Skin epidermis (tissue), 12 donors: ENCODE results near the gene TMEM229B.

Source experiments
- H3K27ac ChIP-seq, 21 experiments: fragments of 200-600 bp; sonication (generic) in 11 of 21; one replicate each; pipeline ENCODE4 v1.5.0; 2020; ENCODE audit warnings: mild to moderate bottlenecking in 3 of 21, inconsistent platforms in 2 of 21, moderate library complexity in 2 of 21
- H3K4me3 ChIP-seq, 7 experiments: fragments of 200-600 bp; sonication (generic) in 2 of 7; one replicate each; pipeline ENCODE4 v1.5.0; 2020; ENCODE audit warnings: inconsistent platforms in 2 of 7, mild to moderate bottlenecking in 2 of 7, moderate library complexity in 1 of 7

Gene TMEM229B

GRCh38 chr14:67491741-67492507 lies 3.4 kb upstream of the TMEM229B start:
- Histone ChIP-seq H3K27ac (no peak overlapping the region), H3K4me3 (no peak overlapping the region)

- Histone ChIP-seq H3K27ac (no peak overlapping the region), H3K4me3 (no peak overlapping the region)
Observed at GRCh38 chr14:67491285-67491684, 2.8 kb upstream of the TMEM229B start.

- Histone ChIP-seq H3K27ac (peak overlapping the region in 1 of 21 experiments; percentile 8), H3K4me3 (no peak overlapping the region)
Observed at GRCh38 chr14:67490196-67490595, 1.7 kb upstream of the TMEM229B start.

GRCh38 chr14:67487332-67487731 lies 1.2 kb downstream of the TMEM229B start:
- Histone ChIP-seq H3K4me3 (no peak overlapping the region), H3K27ac (peak overlapping the region in 6 of 21 experiments; percentile 80 to 95 (median 86))

GRCh38 chr14:67486890-67487289 lies 1.6 kb downstream of the TMEM229B start:
- peak overlapping the region in 2 of 21 experiments; percentile 88 to 95 for H3K27ac ChIP-seq
- H3K4me3 ChIP-seq, result no peak overlapping the region

GRCh38 chr14:67485501-67486095 lies 2.9 kb downstream of the TMEM229B start:
- H3K27ac ChIP-seq, result no peak overlapping the region
- no peak overlapping the region for H3K4me3 ChIP-seq

- H3K27ac ChIP-seq, result peak overlapping the region in 1 of 21 experiments; percentile 25
- no peak overlapping the region for H3K4me3 ChIP-seq
Observed at GRCh38 chr14:67483579-67484285, 4.8 kb downstream of the TMEM229B start.

GRCh38 chr14:67482231-67483164 lies 6.0 kb downstream of the TMEM229B start:
- Histone ChIP-seq H3K4me3 (no peak overlapping the region), H3K27ac (no peak overlapping the region)

- H3K27ac ChIP-seq, result no peak overlapping the region
- H3K4me3 ChIP-seq, result no peak overlapping the region
Observed at GRCh38 chr14:67480011-67480410, 8.5 kb downstream of the TMEM229B start.

GRCh38 chr14:67478800-67479084 lies 9.8 kb downstream of the TMEM229B start:
- Histone ChIP-seq H3K4me3 (no peak overlapping the region), H3K27ac (no peak overlapping the region)

- Histone ChIP-seq H3K27ac (no peak overlapping the region), H3K4me3 (no peak overlapping the region)
Observed at GRCh38 chr14:67477926-67478799, 10.4 kb downstream of the TMEM229B start.

GRCh38 chr14:67474366-67474765 lies 14.2 kb downstream of the TMEM229B start:
- no peak overlapping the region for H3K4me3 ChIP-seq

GRCh38 chr14:67473290-67474082 lies 15.0 kb downstream of the TMEM229B start:
- no peak overlapping the region for H3K27ac ChIP-seq
- H3K4me3 ChIP-seq, result no peak overlapping the region

More at GRCh38 chr14:67474366-67474765, 14.2 kb downstream of the TMEM229B start:
- no peak overlapping the region for H3K27ac ChIP-seq

- Histone ChIP-seq H3K27ac (no peak overlapping the region), H3K4me3 (no peak overlapping the region)
Observed at GRCh38 chr14:67472726-67473125, 15.8 kb downstream of the TMEM229B start.

- H3K27ac ChIP-seq, result no peak overlapping the region
Observed at GRCh38 chr14:67469954-67470353, 18.6 kb downstream of the TMEM229B start.

GRCh38 chr14:67468378-67468730 lies 20.2 kb downstream of the TMEM229B start:
- Histone ChIP-seq H3K27ac (no peak overlapping the region), H3K4me3 (no peak overlapping the region)

More at GRCh38 chr14:67469954-67470353, 18.6 kb downstream of the TMEM229B start:
- no peak overlapping the region for H3K4me3 ChIP-seq

- H3K27ac ChIP-seq, result no peak overlapping the region
- H3K4me3 ChIP-seq, result no peak overlapping the region
Observed at GRCh38 chr14:67467134-67467533, 21.4 kb downstream of the TMEM229B start.

- no peak overlapping the region for H3K4me3 ChIP-seq
- no peak overlapping the region for H3K27ac ChIP-seq
Observed at GRCh38 chr14:67464879-67465278, 23.6 kb downstream of the TMEM229B start.
